Brain microvascular endothelial cell (primary cell): ENCODE results near the gene KCNH5.
"Not testable (repeated sequence)": the region's sequence is repeated elsewhere in the genome, so short reads cannot be mapped to it uniquely, and the experiment has no call there.

ENCODE experiments used
- DNase-seq: peaks from one replicate; pipeline ENCODE4 v3.0.0-alpha.2; 2020
- H3K27ac ChIP-seq: fragments of 250-450 bp; sonication (Bioruptor Pico); 2 replicates; pipeline ENCODE4 v1.5.1; 2020; ENCODE audit warnings: mild to moderate bottlenecking, moderate library complexity
- H3K27me3 ChIP-seq: fragments of 250-450 bp; sonication (Bioruptor Pico); replicated peaks from 2 replicates; pipeline ENCODE4 v1.5.1; 2020; ENCODE audit warnings: mild to moderate bottlenecking
- H3K36me3 ChIP-seq: fragments of 250-450 bp; sonication (Bioruptor Pico); replicated peaks from 2 replicates; pipeline ENCODE4 v1.5.1; 2020; ENCODE audit warnings: mild to moderate bottlenecking
- H3K4me3 ChIP-seq: 2 replicates; pipeline ENCODE4 v1.5.1; 2011; ENCODE audit warnings: low read depth, mild to moderate bottlenecking, control low read depth, low read length, moderate library complexity
- in situ Hi-C: cut with HindIII; loops from 2 replicates; pipeline ENCODE4 v1.10.0; 2017; ENCODE audit warnings: low sequenced_read_pairs, low pct_ligation_motif_present
- TF ChIP-seq, protein P1 (sequence below): IDR thresholded peaks from 2 replicates; pipeline ENCODE4 v1.5.1; 2011; ENCODE audit warnings: low read depth, mild to moderate bottlenecking, moderate library complexity, low read length, control low read depth, inconsistent platforms; ENCODE audit errors: missing control alignments

The KCNH5 gene

DNA sequence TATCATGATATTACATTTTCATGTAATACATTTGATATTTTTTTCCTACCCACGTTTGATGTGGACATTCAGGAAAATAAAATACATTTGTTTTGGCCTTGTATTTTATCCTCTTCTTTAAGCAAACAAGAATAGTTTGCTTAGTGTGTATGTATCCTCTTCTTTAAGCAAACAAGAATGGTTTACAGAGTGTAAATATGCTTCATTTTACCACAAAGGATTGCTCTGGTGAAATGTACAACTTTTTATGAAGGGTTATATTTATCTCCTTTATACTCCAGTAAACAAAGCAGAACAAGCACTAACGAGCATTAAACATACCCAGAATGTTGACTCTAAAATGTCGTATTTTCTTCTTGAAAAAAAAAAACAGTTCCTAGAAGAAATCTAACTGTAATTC lies 244.7 kb downstream of the KCNH5 start:
- TF ChIP-seq, protein P1, sequence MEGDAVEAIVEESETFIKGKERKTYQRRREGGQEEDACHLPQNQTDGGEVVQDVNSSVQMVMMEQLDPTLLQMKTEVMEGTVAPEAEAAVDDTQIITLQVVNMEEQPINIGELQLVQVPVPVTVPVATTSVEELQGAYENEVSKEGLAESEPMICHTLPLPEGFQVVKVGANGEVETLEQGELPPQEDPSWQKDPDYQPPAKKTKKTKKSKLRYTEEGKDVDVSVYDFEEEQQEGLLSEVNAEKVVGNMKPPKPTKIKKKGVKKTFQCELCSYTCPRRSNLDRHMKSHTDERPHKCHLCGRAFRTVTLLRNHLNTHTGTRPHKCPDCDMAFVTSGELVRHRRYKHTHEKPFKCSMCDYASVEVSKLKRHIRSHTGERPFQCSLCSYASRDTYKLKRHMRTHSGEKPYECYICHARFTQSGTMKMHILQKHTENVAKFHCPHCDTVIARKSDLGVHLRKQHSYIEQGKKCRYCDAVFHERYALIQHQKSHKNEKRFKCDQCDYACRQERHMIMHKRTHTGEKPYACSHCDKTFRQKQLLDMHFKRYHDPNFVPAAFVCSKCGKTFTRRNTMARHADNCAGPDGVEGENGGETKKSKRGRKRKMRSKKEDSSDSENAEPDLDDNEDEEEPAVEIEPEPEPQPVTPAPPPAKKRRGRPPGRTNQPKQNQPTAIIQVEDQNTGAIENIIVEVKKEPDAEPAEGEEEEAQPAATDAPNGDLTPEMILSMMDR: no peak
- H3K27me3 ChIP-seq: no peaks in the 10 kb centered on the region
- in situ Hi-C loops: no loop called here
- H3K4me3 ChIP-seq: no peak overlapping the region
- H3K27ac ChIP-seq: no peak overlapping the region
- H3K36me3 ChIP-seq: no peaks in the 10 kb centered on the region
- DNase-seq: no peak

DNA sequence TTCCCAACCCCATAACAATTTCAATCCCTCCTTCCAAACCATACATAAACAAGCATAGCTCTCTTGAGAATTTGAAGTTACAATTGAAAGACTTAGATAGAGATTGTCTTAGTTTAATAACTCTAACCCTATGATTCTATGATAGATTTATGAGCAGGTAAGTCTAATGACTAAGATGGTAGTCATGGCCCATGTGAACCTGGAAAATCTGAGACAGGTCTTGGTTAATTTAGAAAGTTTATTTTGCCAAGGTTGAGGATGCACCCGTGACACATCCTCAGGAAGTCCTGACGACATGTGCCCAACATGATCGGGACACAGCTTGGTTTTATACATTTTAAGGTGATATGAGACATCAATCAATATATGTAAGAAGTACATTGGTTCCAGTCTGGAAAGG lies 248.8 kb downstream of the KCNH5 start:
- no peak overlapping the region for H3K27ac ChIP-seq
- TF ChIP-seq, protein P1: no peak
- in situ Hi-C loops: no loop called here
- H3K4me3 ChIP-seq: no peak overlapping the region
- H3K36me3 ChIP-seq: no peaks in the 10 kb centered on the region
- no peak for DNase-seq
- no peaks in the 10 kb centered on the region for H3K27me3 ChIP-seq

DNA sequence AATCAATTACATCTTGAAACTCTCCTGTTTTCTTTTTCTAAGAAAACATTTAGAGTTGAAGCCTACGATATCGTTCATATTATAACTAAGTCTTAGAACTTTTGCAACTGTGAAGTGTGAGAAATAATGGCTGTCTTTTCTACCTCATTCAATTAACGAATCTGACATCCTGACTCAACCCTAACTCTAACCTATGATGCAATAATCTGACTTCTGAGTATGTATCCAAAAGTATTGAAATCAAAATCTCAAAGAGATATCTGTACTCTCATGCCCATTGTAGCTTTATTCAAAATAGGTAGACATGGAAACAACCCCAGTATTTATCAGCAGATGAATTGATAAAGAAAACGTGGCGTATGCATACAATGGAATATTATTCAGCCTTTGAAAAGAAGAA lies 252.7 kb downstream of the KCNH5 start:
- no peak overlapping the region for H3K4me3 ChIP-seq
- TF ChIP-seq, protein P1: no peak
- in situ Hi-C loops: no loop called here
- H3K36me3 ChIP-seq: no peaks in the 10 kb centered on the region
- no peak overlapping the region for H3K27ac ChIP-seq
- DNase-seq: no peak
- H3K27me3 ChIP-seq: no peaks in the 10 kb centered on the region

DNA sequence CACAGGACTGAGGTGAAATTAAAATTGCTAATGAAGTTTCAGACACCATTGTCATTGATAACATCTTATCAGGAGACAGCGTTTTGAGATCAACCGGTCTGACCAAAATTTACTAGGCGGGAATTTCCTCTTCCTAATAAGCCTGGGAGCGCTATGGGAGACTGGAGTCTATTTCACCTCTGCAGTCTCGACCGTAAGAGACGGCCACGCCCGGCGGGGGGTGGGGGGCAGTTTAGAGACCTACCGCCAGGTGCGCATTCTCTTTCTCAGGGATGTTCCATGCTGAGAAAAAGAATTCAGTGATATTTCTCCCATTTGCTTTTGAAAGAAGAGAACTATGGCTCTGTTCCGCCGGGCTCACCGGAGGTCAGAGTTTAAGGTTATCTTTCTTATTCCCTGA lies 263.9 kb downstream of the KCNH5 start:
- in situ Hi-C loops, H3K4me3 ChIP-seq, H3K36me3 ChIP-seq, H3K27me3 ChIP-seq, H3K27ac ChIP-seq, DNase-seq: not testable (repeated sequence)

DNA sequence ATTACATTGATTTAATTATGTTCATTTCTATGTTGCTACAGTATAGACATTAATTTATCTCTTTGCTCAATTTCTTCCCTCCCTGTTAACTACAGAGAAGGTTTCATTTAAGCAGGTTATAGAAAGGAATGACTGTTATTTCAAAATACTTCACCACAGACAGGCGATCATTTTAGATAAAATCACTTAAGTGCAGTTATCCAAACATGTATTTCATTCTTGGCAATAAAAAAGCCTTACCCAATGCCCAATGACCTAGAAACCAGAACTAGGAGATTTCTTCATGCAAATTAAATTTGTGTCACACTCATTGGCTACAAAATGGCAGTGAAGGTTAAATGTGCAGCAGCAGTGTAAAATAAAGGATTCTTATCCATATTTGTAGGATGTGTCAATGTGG lies 266.4 kb downstream of the KCNH5 start:
- TF ChIP-seq, protein P1: no peak
- H3K36me3 ChIP-seq: no peaks in the 10 kb centered on the region
- no peak for DNase-seq

DNA sequence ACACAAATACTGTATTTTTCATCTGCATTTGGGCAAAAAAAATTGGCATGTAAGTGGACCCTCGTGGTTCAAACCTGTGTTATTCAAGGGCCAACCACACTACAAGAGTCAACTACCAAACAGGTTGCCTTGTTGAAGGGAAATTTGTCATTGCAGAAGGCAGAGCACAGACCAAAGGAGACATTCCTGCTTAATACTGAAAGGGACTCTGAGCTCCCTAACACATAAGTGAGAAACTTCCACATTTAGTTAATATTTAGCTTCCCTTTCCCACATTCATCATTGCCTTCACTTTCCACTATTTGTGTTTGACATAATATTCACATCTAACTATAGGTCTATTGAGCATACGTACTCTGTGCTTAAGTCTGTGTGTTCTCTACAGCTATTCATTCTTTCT lies 266.9 kb downstream of the KCNH5 start:
- no peak overlapping the region for H3K4me3 ChIP-seq
- TF ChIP-seq, protein P1: no peak
- in situ Hi-C loops: no loop called here

More for the DNA sequence above, 266.4 kb downstream of the KCNH5 start:
- H3K27ac ChIP-seq: no peak overlapping the region
- no peaks in the 10 kb centered on the region for H3K27me3 ChIP-seq
- in situ Hi-C loops: no loop called here
- H3K4me3 ChIP-seq: no peak overlapping the region

More for the DNA sequence above, 266.9 kb downstream of the KCNH5 start:
- Histone ChIP-seq H3K27ac (no peak overlapping the region), H3K27me3 (no peaks in the 10 kb centered on the region), H3K36me3 (no peaks in the 10 kb centered on the region)
- no peak for DNase-seq
